Mucosa of gallbladder (tissue), 1 donor: ENCODE measurements around the gene COL6A2. TPM values are rescaled to one million over a fixed set of nuclear protein-coding genes. Genes with fewer than 3 reads are reported as not detected.
"Not testable (repeated sequence)": the region's sequence is repeated elsewhere in the genome, so short reads cannot be mapped to it uniquely, and the experiment has no call there.

Experiments
- DNase-seq: peaks from one replicate; pipeline ENCODE4 v3.0.0-alpha.2; 2020; ENCODE audit warnings: low spot score
- total RNA-seq: library from RNA; stranded (reverse); gene quantifications from one replicate; pipeline ENCODE4 v1.2.1, GENCODE V29; 2021
- donor health status: DM: no; HTN: no; CAD: no.

The COL6A2 gene
- total RNA-seq, 1 donor from 2014 or later = 1,004 TPM

- DNase-seq = no peak
These were observed 74.3 kb downstream of the COL6A2 start for GRCh38 chr21:46171996-46172862.

- DNase-seq = no peak
These were observed 75.1 kb downstream of the COL6A2 start for GRCh38 chr21:46172863-46173528.

GRCh38 chr21:46173573-46173972 is 75.7 kb downstream of the COL6A2 start:
- no peak for DNase-seq

- DNase-seq = not testable (repeated sequence)
These were observed 78.7 kb downstream of the COL6A2 start for GRCh38 chr21:46176443-46177129.

GRCh38 chr21:46178961-46179360 is 81.0 kb downstream of the COL6A2 start:
- DNase-seq = no peak

Other genes with a start within 250 kb of the COL6A2 start
- gene COL6A1, start 116.3 kb upstream of the COL6A2 start, total RNA-seq = 583 TPM
- gene FTCD, start 57.5 kb downstream of the COL6A2 start, total RNA-seq = 1.3 TPM
- 6.9 TPM for gene SPATC1L, start 86.3 kb downstream of the COL6A2 start, total RNA-seq
- gene LSS, start 130.7 kb downstream of the COL6A2 start, total RNA-seq = 125 TPM
- 107 TPM for gene MCM3AP, start 187.5 kb downstream of the COL6A2 start, total RNA-seq
- gene YBEY, start 188.2 kb downstream of the COL6A2 start, total RNA-seq = 8.9 TPM
- gene C21orf58, start 225.8 kb downstream of the COL6A2 start, total RNA-seq = 4.4 TPM
- gene PCNT, start 226.0 kb downstream of the COL6A2 start, total RNA-seq = 31.0 TPM